ENCODE results near the gene SDCBP2. TPM values are rescaled to one million over a fixed set of nuclear protein-coding genes. Genes with fewer than 3 reads are reported as not detected.

Gene SDCBP2
- total RNA-seq, 4 donors from 2014 or later, result 1.3 to 2.9 (median 2.1) TPM

DNA sequence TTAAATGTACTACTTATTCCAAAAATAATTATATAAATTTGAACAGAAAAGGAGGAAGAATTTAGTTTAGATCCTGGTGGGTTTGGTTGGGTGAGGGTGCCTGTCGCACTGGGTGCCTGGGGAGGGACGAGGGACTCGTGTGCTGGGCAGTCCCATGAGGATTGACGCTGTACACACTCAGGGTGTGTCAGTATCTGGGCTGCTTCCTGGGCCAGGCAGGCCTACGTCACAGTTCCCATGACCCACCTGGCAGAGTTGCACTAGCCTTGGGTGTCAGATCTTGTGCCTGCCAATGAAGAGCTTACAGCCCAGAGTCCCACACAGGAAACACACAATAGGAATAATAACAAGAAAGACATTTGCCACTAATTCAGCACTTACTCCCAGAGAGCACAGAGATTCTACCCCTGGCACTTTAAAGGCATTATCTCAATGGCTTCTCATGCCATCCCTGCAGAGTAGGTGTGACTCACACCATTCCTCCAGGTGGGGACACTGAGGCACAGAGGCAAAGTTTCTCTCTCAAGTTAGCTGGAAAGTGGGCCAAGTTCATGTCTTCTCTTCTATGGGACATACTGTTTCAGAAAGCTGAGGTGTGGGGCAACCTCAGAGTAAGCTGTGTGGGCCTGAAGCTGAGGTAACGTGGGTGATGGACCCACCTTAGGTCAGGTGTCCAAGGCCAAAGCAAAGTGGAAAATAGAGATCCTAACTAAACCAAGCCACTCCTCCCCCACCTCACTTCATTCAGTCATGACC lies 1.3 kb upstream of the SDCBP2 start:
- no peaks in the 10 kb centered on the region for H3K27me3 ChIP-seq
- intact Hi-C loops (cut with DNase I; ENCODE audit: low total_unique reads) (loop anchor here (2.0 kb wide), 1 partner anchor 45 kb away; no protein-coding TSS in a partner anchor), in situ Hi-C loops (cut with MboI; ENCODE audit: low sequenced_read_pairs in 4 of 4) (loop anchor here in 2 of 4 donors (5.0 to 10.0 kb wide), 2 partner anchors 55 to 57 kb away; no protein-coding TSS in a partner anchor)
- no peaks in the 10 kb centered on the region for H3K36me3 ChIP-seq
- H3K4me1 ChIP-seq, result peaks cover 53 to 65% of the 10 kb centered on the region in 2 donors
- H3K4me3 ChIP-seq, result no peak overlapping the region
- ATAC-seq (peak; percentile 69 to 82), DNase-seq (peak; percentile 85 to 93)
- H3K9me3 ChIP-seq, result no peaks in the 10 kb centered on the region
- TF ChIP-seq, protein P1, sequence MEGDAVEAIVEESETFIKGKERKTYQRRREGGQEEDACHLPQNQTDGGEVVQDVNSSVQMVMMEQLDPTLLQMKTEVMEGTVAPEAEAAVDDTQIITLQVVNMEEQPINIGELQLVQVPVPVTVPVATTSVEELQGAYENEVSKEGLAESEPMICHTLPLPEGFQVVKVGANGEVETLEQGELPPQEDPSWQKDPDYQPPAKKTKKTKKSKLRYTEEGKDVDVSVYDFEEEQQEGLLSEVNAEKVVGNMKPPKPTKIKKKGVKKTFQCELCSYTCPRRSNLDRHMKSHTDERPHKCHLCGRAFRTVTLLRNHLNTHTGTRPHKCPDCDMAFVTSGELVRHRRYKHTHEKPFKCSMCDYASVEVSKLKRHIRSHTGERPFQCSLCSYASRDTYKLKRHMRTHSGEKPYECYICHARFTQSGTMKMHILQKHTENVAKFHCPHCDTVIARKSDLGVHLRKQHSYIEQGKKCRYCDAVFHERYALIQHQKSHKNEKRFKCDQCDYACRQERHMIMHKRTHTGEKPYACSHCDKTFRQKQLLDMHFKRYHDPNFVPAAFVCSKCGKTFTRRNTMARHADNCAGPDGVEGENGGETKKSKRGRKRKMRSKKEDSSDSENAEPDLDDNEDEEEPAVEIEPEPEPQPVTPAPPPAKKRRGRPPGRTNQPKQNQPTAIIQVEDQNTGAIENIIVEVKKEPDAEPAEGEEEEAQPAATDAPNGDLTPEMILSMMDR (IDR thresholded peaks at IDR 0.05 in 4 of 5, conservative IDR thresholded peaks at IDR 0.05 in 1 of 5), result no peak
- TF ChIP-seq POLR2A (IDR thresholded peaks at IDR 0.05), result peak; percentile 78 to 87
- H3K27ac ChIP-seq, result peak overlapping the region; percentile 93 to 99 (median 97)

DNA sequence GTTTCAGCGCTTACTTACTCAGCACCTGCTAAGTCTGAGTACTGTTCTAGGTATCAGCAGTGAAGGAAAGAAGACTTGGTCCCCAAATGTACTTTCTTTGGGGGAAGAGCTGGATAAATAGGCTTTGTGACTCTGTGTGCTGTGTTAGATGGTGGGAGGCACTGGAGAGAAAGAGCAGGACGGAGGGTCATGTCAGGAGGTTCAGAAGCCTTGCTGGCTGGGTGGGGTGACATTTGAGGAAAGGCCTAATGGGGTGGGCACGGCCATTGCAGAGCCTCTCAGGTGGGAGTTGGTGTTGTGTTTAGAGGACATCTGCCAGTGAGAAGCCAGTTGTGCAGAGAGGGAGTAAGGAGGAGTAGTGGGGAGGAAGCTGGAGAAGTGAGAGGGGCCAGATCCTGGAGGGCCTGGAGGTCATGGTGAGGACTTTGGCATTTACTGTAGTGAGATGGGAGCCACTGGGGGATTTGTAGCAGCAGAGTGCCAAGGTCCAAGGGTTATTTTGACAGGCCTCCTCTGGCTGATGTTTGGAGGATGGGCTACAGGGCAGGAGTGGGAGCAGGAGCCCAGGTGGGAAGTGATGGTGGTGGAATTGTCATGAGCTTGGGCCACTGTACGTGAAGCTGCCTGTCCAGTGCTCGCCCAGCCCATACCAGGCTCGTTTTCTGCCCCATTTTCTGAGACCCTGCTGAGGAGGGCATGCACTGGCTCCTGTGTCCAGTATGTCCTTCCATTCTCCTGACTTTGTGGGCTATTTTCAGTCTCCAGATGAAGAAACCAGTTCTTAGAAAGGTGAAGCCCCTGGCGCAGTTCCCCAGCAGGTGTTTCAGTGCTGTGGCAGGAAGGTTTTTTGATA lies 886 bp downstream of the SDCBP2 start:
- ATAC-seq (no peak), DNase-seq (peak in 1 of 2 donors; percentile 43)
- in situ Hi-C loops (cut with MboI; ENCODE audit: low sequenced_read_pairs in 4 of 4), result loop anchor here in 1 of 4 donors (5.0 kb wide), 1 partner anchor 69 kb away; no protein-coding TSS in a partner anchor
- H3K27ac ChIP-seq, result peak overlapping the region; percentile 93 to 99 (median 97)
- intact Hi-C loops (cut with DNase I; ENCODE audit: low total_unique reads), result no loop called here
- H3K36me3 ChIP-seq, result no peaks in the 10 kb centered on the region
- H3K27me3 ChIP-seq, result no peaks in the 10 kb centered on the region
- no peaks in the 10 kb centered on the region for H3K9me3 ChIP-seq
- TF ChIP-seq POLR2A (IDR thresholded peaks at IDR 0.05), result no peak
- TF ChIP-seq, protein P1 (IDR thresholded peaks at IDR 0.05 in 4 of 5, conservative IDR thresholded peaks at IDR 0.05 in 1 of 5), result no peak
- no peak overlapping the region for H3K4me3 ChIP-seq
- peaks cover 63 to 75% of the 10 kb centered on the region in 2 donors for H3K4me1 ChIP-seq

DNA sequence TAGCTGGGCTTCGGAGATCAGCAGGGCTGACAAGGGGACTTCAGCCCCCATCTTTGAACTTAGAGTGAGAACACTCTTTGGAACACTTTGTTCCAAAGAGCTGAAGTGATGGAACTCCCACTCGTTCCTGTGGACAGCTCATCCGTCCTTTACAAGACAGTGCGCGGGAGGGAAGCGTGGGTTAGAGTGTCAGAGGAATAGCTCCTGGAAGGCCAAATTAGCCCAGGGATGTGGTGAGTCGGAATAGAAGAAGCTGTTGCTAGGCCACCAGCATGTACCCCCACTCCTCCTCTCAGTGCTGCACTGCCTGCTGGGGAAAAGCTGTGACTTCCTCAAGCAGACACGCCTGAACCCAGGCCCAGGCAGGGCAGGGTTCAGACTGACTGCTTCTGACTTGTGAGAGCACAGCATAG lies 1.7 kb downstream of the SDCBP2 start:
- H3K27me3 ChIP-seq, result no peaks in the 10 kb centered on the region
- peak overlapping the region; percentile 93 to 99 (median 97) for H3K27ac ChIP-seq
- peaks cover 63 to 81% of the 10 kb centered on the region in 2 donors for H3K4me1 ChIP-seq
- no peaks in the 10 kb centered on the region for H3K9me3 ChIP-seq
- no peak for DNase-seq
- intact Hi-C loops (cut with DNase I; ENCODE audit: low total_unique reads) (no loop called here), in situ Hi-C loops (cut with MboI; ENCODE audit: low sequenced_read_pairs in 4 of 4) (loop anchor here in 1 of 4 donors (5.0 kb wide), 1 partner anchor 70 kb away; no protein-coding TSS in a partner anchor)
- H3K36me3 ChIP-seq, result no peaks in the 10 kb centered on the region
- no peak for ATAC-seq
- no peak overlapping the region for H3K4me3 ChIP-seq
- TF ChIP-seq, protein P1 (IDR thresholded peaks at IDR 0.05 in 4 of 5, conservative IDR thresholded peaks at IDR 0.05 in 1 of 5), result no peak
- TF ChIP-seq POLR2A (IDR thresholded peaks at IDR 0.05), result no peak

DNA sequence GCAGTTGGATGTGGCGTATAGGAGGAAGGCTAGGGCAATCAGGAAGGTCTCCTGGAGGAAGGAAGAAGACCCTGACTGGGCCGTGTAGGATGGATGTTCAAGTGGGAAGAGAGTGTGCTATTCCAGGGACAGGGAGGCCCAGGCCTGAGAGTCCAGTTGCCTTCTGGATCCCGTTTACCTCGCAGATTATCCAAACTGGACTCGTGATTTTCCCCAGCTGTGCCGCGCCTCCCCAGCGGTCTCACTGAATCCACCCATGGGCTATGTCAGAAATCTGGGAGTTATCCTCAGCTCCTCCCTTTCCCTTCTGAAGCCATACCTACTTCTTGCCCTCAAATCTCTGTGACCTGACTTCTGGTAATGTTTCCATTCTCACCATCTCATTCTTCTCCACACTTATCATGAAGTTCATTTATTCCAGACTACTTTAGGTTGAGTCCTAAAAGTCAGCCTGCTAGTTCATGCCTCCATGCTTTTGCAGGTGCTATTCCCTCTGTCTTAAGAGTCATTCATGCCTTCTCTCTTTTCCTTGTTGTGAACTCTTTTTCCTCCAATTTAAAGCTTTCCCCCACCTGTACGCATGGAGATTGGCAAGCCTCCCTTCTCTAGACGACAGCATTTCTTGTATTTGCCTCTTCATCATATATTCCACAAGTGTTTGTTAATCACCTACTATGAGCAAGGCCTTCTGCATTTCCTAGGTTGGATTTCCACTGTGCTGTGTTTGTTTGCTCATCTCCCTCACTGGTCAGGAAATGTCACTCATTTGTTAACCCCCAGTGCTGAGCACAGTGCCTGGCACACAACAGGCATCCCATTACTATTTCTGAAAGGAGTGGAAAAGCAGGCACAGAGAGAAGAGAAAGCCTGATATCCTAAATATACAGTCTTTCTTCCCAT lies 2.7 kb downstream of the SDCBP2 start:
- H3K36me3 ChIP-seq, result no peaks in the 10 kb centered on the region
- in situ Hi-C loops (cut with MboI; ENCODE audit: low sequenced_read_pairs in 4 of 4) (loop anchor here in 1 of 4 donors (5.0 kb wide), 1 partner anchor 71 kb away; no protein-coding TSS in a partner anchor), intact Hi-C loops (cut with DNase I; ENCODE audit: low total_unique reads) (no loop called here)
- H3K27me3 ChIP-seq, result no peaks in the 10 kb centered on the region
- no peaks in the 10 kb centered on the region for H3K9me3 ChIP-seq
- DNase-seq, result peak; percentile 17 to 50
- H3K4me3 ChIP-seq, result peak overlapping the region; percentile 63 to 94 (median 81)
- peak overlapping the region; percentile 93 to 99 (median 97) for H3K27ac ChIP-seq
- ATAC-seq, result peak; percentile 14 to 18
- no peak for TF ChIP-seq POLR2A (IDR thresholded peaks at IDR 0.05)
- TF ChIP-seq, protein P1 (IDR thresholded peaks at IDR 0.05 in 4 of 5, conservative IDR thresholded peaks at IDR 0.05 in 1 of 5), result no peak
- peaks cover 61 to 78% of the 10 kb centered on the region in 2 donors for H3K4me1 ChIP-seq
